Upper lobe of left lung (tissue), 4 donors: ENCODE measurements around the gene SLC9C1.

Experiments used
- CTCF ChIP-seq, 6 experiments: fragments of 450-650 bp in 4 of 6; fragments of 200-600 bp in 2 of 6; sonication (generic) in 2 of 6; IDR thresholded peaks; one replicate each; pipeline ENCODE4 v1.5.1; 2016 to 2019; ENCODE audit warnings: antibody characterized with exemption in 6 of 6
- POLR2A ChIP-seq, 4 donors: fragments of 450-650 bp; IDR thresholded peaks; one replicate each; pipeline ENCODE4 v1.5.1; 2016 to 2017; ENCODE audit warnings: antibody characterized with exemption in 4 of 4, mild to moderate bottlenecking in 2 of 4
- POLR2AphosphoS5 ChIP-seq, 2 donors: sonication (generic); formaldehyde crosslinking; IDR thresholded peaks; one replicate each; pipeline ENCODE4 v1.5.1; 2017; ENCODE audit warnings: antibody characterized with exemption in 2 of 2

- TF ChIP-seq CTCF (IDR thresholded peaks at IDR 0.05), result no peak
- no peak for TF ChIP-seq POLR2A (IDR thresholded peaks at IDR 0.05)
- no peak for TF ChIP-seq POLR2AphosphoS5 (IDR thresholded peaks at IDR 0.05)
These were observed 25.7 kb upstream of the SLC9C1 start for GRCh38 chr3:112319516-112320276.
